HepG2 (cell line): ENCODE data around the gene C16orf87. TPM values are rescaled to one million over a fixed set of nuclear protein-coding genes. Genes with fewer than 3 reads are reported as not detected.

Experiments used
- CAMTA2 ChIP-seq: sonication (generic); formaldehyde crosslinking; IDR thresholded peaks from 2 replicates; pipeline ENCODE4 v1.4.0; 2020; ENCODE audit warnings: mild to moderate bottlenecking, missing genetic modification reagents, borderline replicate concordance
- FUBP1 ChIP-seq: sonication (generic); formaldehyde crosslinking; IDR thresholded peaks from 2 replicates; pipeline ENCODE4 v1.5.1; 2020; ENCODE audit warnings: missing genetic modification reagents, mild to moderate bottlenecking, borderline replicate concordance
- HNRNPL ChIP-seq: fragments of 200-400 bp; formaldehyde crosslinking; IDR thresholded peaks from 2 replicates; pipeline ENCODE4 v1.6.1; 2017; ENCODE audit warnings: mild to moderate bottlenecking, low read depth, low read length
- KAT8 ChIP-seq: IDR thresholded peaks from 2 replicates; pipeline ENCODE4 v1.6.1; 2016; ENCODE audit warnings: missing genetic modification reagents, missing compliant biosample characterization
- KLF9 ChIP-seq: IDR thresholded peaks from 2 replicates; pipeline ENCODE4 v1.6.1; 2016; ENCODE audit warnings: low read depth
- MAFG ChIP-seq: sonication (generic); formaldehyde crosslinking; IDR thresholded peaks from 2 replicates; pipeline ENCODE4 v1.5.1; 2020; ENCODE audit warnings: mild to moderate bottlenecking, missing genetic modification reagents
- MIER2 ChIP-seq: IDR thresholded peaks from 2 replicates; pipeline ENCODE4 v1.6.1; 2016; ENCODE audit warnings: missing biosample characterization, missing genetic modification reagents
- NCOA1 ChIP-seq: sonication (generic); formaldehyde crosslinking; IDR thresholded peaks from 2 replicates; pipeline ENCODE4 v1.9.0; 2021; ENCODE audit warnings: missing genetic modification reagents
- RERE ChIP-seq: IDR thresholded peaks from 2 replicates; pipeline ENCODE4 v1.6.1; 2016; ENCODE audit warnings: low read depth, missing genetic modification reagents, missing compliant biosample characterization
- RXRB ChIP-seq: IDR thresholded peaks from 2 replicates; pipeline ENCODE4 v1.6.1; 2016; ENCODE audit warnings: borderline replicate concordance, missing genetic modification reagents, missing compliant biosample characterization
- SKIL ChIP-seq: sonication (generic); formaldehyde crosslinking; IDR thresholded peaks from 2 replicates; pipeline ENCODE4 v1.8.0; 2022; ENCODE audit warnings: missing genetic modification reagents, mild to moderate bottlenecking, moderate library complexity, borderline replicate concordance
- SP140L ChIP-seq: sonication (generic); formaldehyde crosslinking; IDR thresholded peaks from 2 replicates; pipeline ENCODE4 v1.4.0; 2020; ENCODE audit warnings: missing genetic modification reagents, borderline replicate concordance
- SP5 ChIP-seq: IDR thresholded peaks from 2 replicates; pipeline ENCODE4 v1.6.1; 2016; ENCODE audit warnings: low read depth, borderline replicate concordance
- TCF7L2 ChIP-seq: IDR thresholded peaks from 2 replicates; pipeline ENCODE4 v1.6.1; 2011; ENCODE audit warnings: mild to moderate bottlenecking, low read depth, low read length, moderate library complexity
- TOPORS ChIP-seq: sonication (generic); formaldehyde crosslinking; IDR thresholded peaks from 2 replicates; pipeline ENCODE4 v1.8.0; 2023; ENCODE audit warnings: mild to moderate bottlenecking, missing genetic modification reagents
- ZKSCAN1 ChIP-seq: fragments of 150-350 bp; IDR thresholded peaks from 2 replicates; pipeline ENCODE4 v1.6.1; 2014; ENCODE audit warnings: low read length
- ZNF143 ChIP-seq: sonication (generic); formaldehyde crosslinking; IDR thresholded peaks from 2 replicates; pipeline ENCODE4 v1.4.0; 2020; ENCODE audit warnings: missing genetic modification reagents
- ZNF724P ChIP-seq: sonication (generic); formaldehyde crosslinking; IDR thresholded peaks from 2 replicates; pipeline ENCODE4 v1.8.0; 2022; ENCODE audit warnings: missing genetic modification reagents, borderline replicate concordance
- polyA plus RNA-seq, 8 experiments: library from polyadenylated mRNA; depleted of rRNA in 3 of 8; stranded (reverse) in 7 of 8; unstranded in 1 of 8; fragments of >200 nt; fragmentation: Illumina TruSeq in 4 of 8; extraction: Trizol in 4 of 8; gene quantifications; 2 replicates each; pipeline versions ENCODE4 v1.2.1 to v1.2.3, GENCODE V29; 2011 to 2016; ENCODE audit warnings: low read depth in 4 of 8, missing spikeins in 1 of 8, mixed read lengths in 1 of 8; ENCODE audit not compliant: insufficient read depth in 1 of 8
- total RNA-seq, 5 experiments: library from RNA; depleted of rRNA; stranded (reverse); fragments of >200 nt; fragmentation: Illumina TruSeq; extraction: Trizol; gene quantifications; 2 replicates each; pipeline ENCODE4 v1.2.3, GENCODE V29; 2016; ENCODE audit warnings: low read depth in 1 of 5
- TF ChIP-seq, protein P1 (sequence below): sonication (generic); formaldehyde crosslinking; IDR thresholded peaks from 2 replicates; pipeline ENCODE4 v1.8.1; 2023; ENCODE audit warnings: missing genetic modification reagents, mild to moderate bottlenecking, borderline replicate concordance

Gene C16orf87
- total and polyA plus RNA-seq, 2 of the 13 experiments (the other 11 are each of a cell fraction or from before 2014, with no cell fraction given): 8.6 to 19.5 TPM

DNA sequence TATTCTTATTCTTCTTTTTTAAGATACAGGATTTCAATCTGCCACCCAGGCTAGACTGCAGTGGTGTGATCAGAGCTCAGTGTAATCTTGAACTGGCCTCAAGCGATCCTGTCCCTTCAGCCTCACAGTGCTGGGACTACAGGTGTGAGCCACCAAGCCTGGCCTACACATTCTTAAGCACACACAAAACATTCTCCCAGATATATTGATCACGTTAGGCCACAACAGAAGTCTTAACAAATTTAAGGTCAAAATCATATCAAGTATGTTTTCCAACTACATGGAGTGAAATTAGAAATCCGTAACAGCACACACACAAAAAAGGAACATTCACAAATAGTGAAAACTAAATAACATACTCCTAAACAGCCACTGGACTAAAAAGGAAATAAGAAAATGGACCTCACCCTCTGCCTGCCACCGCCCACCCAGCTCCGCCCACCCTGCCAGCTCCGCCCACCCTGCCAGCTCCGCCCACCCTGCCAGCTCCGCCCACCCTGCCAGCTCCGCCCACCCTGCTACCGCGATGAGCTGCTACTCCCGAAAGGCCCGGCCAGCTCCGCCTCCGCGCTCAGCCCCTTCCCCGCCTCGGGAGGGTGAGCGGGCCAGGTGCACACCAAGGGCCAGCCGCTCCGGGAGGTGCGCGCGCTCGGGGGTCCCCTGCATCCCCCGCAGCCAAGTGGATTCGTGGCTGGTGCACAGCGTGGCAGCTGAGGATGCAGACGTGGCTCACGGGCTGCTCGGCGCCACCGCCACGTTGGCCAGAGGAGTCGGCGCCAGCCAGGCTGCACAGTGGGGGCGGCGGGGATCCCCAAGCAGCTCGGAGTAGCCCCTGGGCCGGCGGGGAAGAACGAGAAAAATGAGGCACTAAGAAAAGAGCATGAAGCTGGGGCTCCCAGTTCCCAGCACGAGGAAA is 41.2 kb downstream of the C16orf87 start (continued):
- TF ChIP-seq FUBP1 (no peak), SP5 (peak; percentile 66), RERE (CRISPR knock-in tag) (no peak; the same call in 1 of the 2 replicates), MAFG (CRISPR knock-in tag) (no peak), RXRB (CRISPR knock-in tag) (no peak), TOPORS (CRISPR knock-in tag) (peak; percentile 91), ZKSCAN1 (no peak), HNRNPL (no peak), TCF7L2 (no peak), KAT8 (0 out of 2 replicates have a peak, but pooled peaks have one; percentile 21), NCOA1 (CRISPR knock-in tag) (peak; percentile 84; the same call in 1 of the 2 replicates), CAMTA2 (CRISPR knock-in tag) (0 out of 2 replicates have a peak, but pooled peaks have one; percentile 81), SP140L (CRISPR knock-in tag) (peak; percentile 86; the same call in 1 of the 2 replicates), ZNF143 (CRISPR knock-in tag) (peak; percentile 66), SKIL (peak; percentile 64; the same call in 1 of the 2 replicates), KLF9 (CRISPR knock-in tag) (no peak), MIER2 (no peak), ZNF724P (CRISPR knock-in tag) (peak; percentile 95)
- TF ChIP-seq, protein P1, sequence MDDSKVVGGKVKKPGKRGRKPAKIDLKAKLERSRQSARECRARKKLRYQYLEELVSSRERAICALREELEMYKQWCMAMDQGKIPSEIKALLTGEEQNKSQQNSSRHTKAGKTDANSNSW: no peak; the same call in 1 of the 2 replicates
